KMS-11 (cell line): Measurements from ENCODE around the gene SIN3B.

ENCODE experiments used
- H2AFZ ChIP-seq: fragments of 200-600 bp; sonication (generic); 2 replicates; pipeline ENCODE4 v1.6.1; 2016; ENCODE audit warnings: antibody characterized with exemption, mixed run types, low read depth
- H3K27ac ChIP-seq: fragments of 200-600 bp; sonication (generic); 2 replicates; pipeline ENCODE4 v1.6.1; 2016; ENCODE audit warnings: mild to moderate bottlenecking, mixed run types
- H3K27me3 ChIP-seq: fragments of 200-600 bp; sonication (generic); 2 replicates; pipeline ENCODE4 v1.6.1; 2017; ENCODE audit warnings: mild to moderate bottlenecking, low read depth, mixed run types, moderate library complexity; ENCODE audit not compliant: insufficient read depth
- H3K36me3 ChIP-seq: fragments of 200-600 bp; sonication (generic); 2 replicates; pipeline ENCODE4 v1.6.1; 2017; ENCODE audit warnings: mild to moderate bottlenecking, mixed run types; ENCODE audit not compliant: insufficient read depth
- H3K4me1 ChIP-seq: fragments of 200-600 bp; sonication (generic); 2 replicates; pipeline ENCODE4 v1.6.1; 2016; ENCODE audit warnings: mild to moderate bottlenecking, low read depth, mixed run types; ENCODE audit not compliant: poor library complexity, severe bottlenecking
- H3K4me2 ChIP-seq: fragments of 200-600 bp; sonication (generic); 2 replicates; pipeline ENCODE4 v1.7.0; 2016; ENCODE audit warnings: mild to moderate bottlenecking, mixed run types
- H3K4me3 ChIP-seq: fragments of 200-600 bp; sonication (generic); IDR thresholded peaks from 2 replicates; pipeline ENCODE4 v1.6.1; 2017; ENCODE audit warnings: low read depth, low read length, mixed read lengths; ENCODE audit not compliant: insufficient read depth
- H3K79me2 ChIP-seq: fragments of 200-600 bp; sonication (generic); 2 replicates; pipeline ENCODE4 v1.6.1; 2016; ENCODE audit warnings: low read depth, mixed run types; ENCODE audit not compliant: insufficient read depth
- H3K9ac ChIP-seq: fragments of 200-600 bp; sonication (generic); 2 replicates; pipeline ENCODE4 v1.6.1; 2016; ENCODE audit warnings: mild to moderate bottlenecking, mixed run types
- H4K20me1 ChIP-seq: fragments of 200-600 bp; sonication (generic); 2 replicates; pipeline ENCODE4 v1.6.1; 2016; ENCODE audit warnings: mild to moderate bottlenecking, mixed run types; ENCODE audit not compliant: insufficient read depth
- CTCF ChIP-seq: fragments of 200-600 bp; sonication (generic); conservative IDR thresholded peaks from 2 replicates; pipeline ENCODE4 v1.6.1; 2017; ENCODE audit warnings: low read depth, mild to moderate bottlenecking, antibody characterized with exemption, low read length, moderate library complexity, mixed read lengths

Gene SIN3B

GRCh38 chr19:16861011-16861410, 31.8 kb downstream of the SIN3B start:
- no peak for TF ChIP-seq CTCF
- H3K4me2 ChIP-seq: no peak overlapping the region
- no peaks in the 10 kb centered on the region for H3K27me3 ChIP-seq
- no peaks in the 10 kb centered on the region for H3K36me3 ChIP-seq
- no peaks in the 10 kb centered on the region for H3K79me2 ChIP-seq
- H3K9ac ChIP-seq: no peak overlapping the region
- no peak overlapping the region for H2AFZ ChIP-seq
- no peaks in the 10 kb centered on the region for H4K20me1 ChIP-seq
- H3K27ac ChIP-seq: no peak overlapping the region
- no peak overlapping the region for H3K4me3 ChIP-seq
- H3K4me1 ChIP-seq: no peaks in the 10 kb centered on the region

GRCh38 chr19:16861834-16862233, 32.6 kb downstream of the SIN3B start:
- Histone ChIP-seq H3K79me2 (no peaks in the 10 kb centered on the region), H3K9ac (no peak overlapping the region), H2AFZ (no peak overlapping the region), H3K27me3 (no peaks in the 10 kb centered on the region), H3K27ac (no peak overlapping the region), H3K4me2 (no peak overlapping the region), H3K36me3 (no peaks in the 10 kb centered on the region), H4K20me1 (no peaks in the 10 kb centered on the region), H3K4me1 (no peaks in the 10 kb centered on the region), H3K4me3 (no peak overlapping the region)
- no peak for TF ChIP-seq CTCF

- H4K20me1 ChIP-seq: no peaks in the 10 kb centered on the region
- H3K27ac ChIP-seq: no peak overlapping the region
- H3K79me2 ChIP-seq: no peaks in the 10 kb centered on the region
- no peaks in the 10 kb centered on the region for H3K27me3 ChIP-seq
- TF ChIP-seq CTCF: no peak
- no peak overlapping the region for H3K9ac ChIP-seq
- no peak overlapping the region for H3K4me2 ChIP-seq
- H2AFZ ChIP-seq: no peak overlapping the region
- H3K36me3 ChIP-seq: no peaks in the 10 kb centered on the region
- no peak overlapping the region for H3K4me3 ChIP-seq
- H3K4me1 ChIP-seq: no peaks in the 10 kb centered on the region
These were observed 33.7 kb downstream of the SIN3B start for GRCh38 chr19:16862826-16863415.

- Histone ChIP-seq H3K79me2 (no peaks in the 10 kb centered on the region), H3K9ac (no peak overlapping the region), H3K4me1 (no peaks in the 10 kb centered on the region), H3K4me3 (no peak overlapping the region), H4K20me1 (no peaks in the 10 kb centered on the region), H3K27me3 (no peaks in the 10 kb centered on the region), H2AFZ (no peak overlapping the region), H3K36me3 (no peaks in the 10 kb centered on the region), H3K4me2 (no peak overlapping the region), H3K27ac (no peak overlapping the region)
- TF ChIP-seq CTCF: no peak
These were observed 38.0 kb downstream of the SIN3B start for GRCh38 chr19:16867211-16867610.
